CD4-positive, alpha-beta T cell (primary cell): ENCODE data around the gene TCF4. TPM values are rescaled to one million over a fixed set of nuclear protein-coding genes. Genes with fewer than 3 reads are reported as not detected.

Experiments
- ATAC-seq: fragments of 200-7000 bp; cut with Tn5 transposase; one replicate; pipeline ENCODE4 v1.10.0; 2022; ENCODE audit warnings: mild to moderate bottlenecking; ENCODE audit not compliant: poor library complexity
- CTCF ChIA-PET: fragments of 350-600 bp; sonication (Branson Sonifier 250); formaldehyde crosslinking; loops from one replicate; lab custom pipeline; 2021; ENCODE audit warnings: antibody characterized with exemption, inconsistent platforms; lab: Charles Lee
- POLR2A ChIA-PET: fragments of 350-600 bp; sonication (Branson Sonifier 250); formaldehyde crosslinking; loops from one replicate; lab custom pipeline; 2021; ENCODE audit warnings: antibody characterized with exemption, inconsistent platforms; lab: Charles Lee
- DNase-seq, 14 experiments: peaks; one replicate each; pipeline ENCODE4 v3.0.0-alpha.2; 2013 to 2020; ENCODE audit warnings: mixed read lengths in 2 of 14
- H3K27ac ChIP-seq, 2 donors: one replicate each; pipeline versions ENCODE4 v1.5.1 to v1.7.0; 2013; ENCODE audit warnings: low read length in 2 of 2, low read depth in 1 of 2, mild to moderate bottlenecking in 1 of 2
- H3K27me3 ChIP-seq, 2 experiments: 1 replicate in 1 of 2; 2 replicates in 1 of 2; pipeline versions ENCODE4 v1.6.1 to v1.7.0; 2013; ENCODE audit warnings: low read length in 2 of 2, control low read depth in 1 of 2, mild to moderate bottlenecking in 1 of 2, moderate library complexity in 1 of 2; ENCODE audit not compliant: insufficient read depth in 2 of 2, control insufficient read depth in 1 of 2
- H3K36me3 ChIP-seq: one replicate; pipeline ENCODE4 v1.6.1; 2013; ENCODE audit warnings: low read length, control low read depth; ENCODE audit not compliant: insufficient read depth
- H3K4me1 ChIP-seq: one replicate; pipeline ENCODE4 v1.6.1; 2013; ENCODE audit warnings: low read length, control low read depth; ENCODE audit not compliant: insufficient read depth
- H3K4me3 ChIP-seq: one replicate; pipeline ENCODE4 v1.5.1; 2013; ENCODE audit warnings: mild to moderate bottlenecking, low read length, moderate library complexity
- H3K9me3 ChIP-seq, 2 experiments: 1 replicate in 1 of 2; 2 replicates in 1 of 2; pipeline versions ENCODE4 v1.6.1 to v1.7.0; 2013; ENCODE audit warnings: low read length in 2 of 2, mild to moderate bottlenecking in 2 of 2, control low read depth in 1 of 2, moderate library complexity in 1 of 2; ENCODE audit not compliant: control insufficient read depth in 1 of 2, insufficient read depth in 1 of 2
- H3K27ac Mint-ChIP-seq: one replicate; pipeline ENCODE4 v1.8.0; 2020; ENCODE audit warnings: mixed read lengths
- H3K27me3 Mint-ChIP-seq: one replicate; pipeline ENCODE4 v1.8.0; 2021; ENCODE audit warnings: mixed read lengths
- H3K36me3 Mint-ChIP-seq: one replicate; pipeline ENCODE4 v1.8.0; 2021; ENCODE audit warnings: low read depth, mixed read lengths
- H3K4me1 Mint-ChIP-seq: one replicate; pipeline ENCODE4 v1.8.0; 2021; ENCODE audit warnings: low read depth, mixed read lengths
- H3K4me3 Mint-ChIP-seq: one replicate; pipeline ENCODE4 v1.8.0; 2020; ENCODE audit warnings: mild to moderate bottlenecking, mixed read lengths
- H3K9me3 Mint-ChIP-seq: one replicate; pipeline ENCODE4 v1.8.0; 2020; ENCODE audit warnings: mixed read lengths
- CTCF ChIP-seq: fragments of 200-600 bp; IDR thresholded peaks from one replicate; pipeline ENCODE4 v1.8.0; 2022; ENCODE audit warnings: antibody characterized with exemption, mild to moderate bottlenecking
- intact Hi-C, 2 experiments: fragments of 100-400 bp; cut with DNase I in 1 of 2; cut with micrococcal nuclease in 1 of 2; formaldehyde crosslinking; loops; one replicate each; pipeline versions ENCODE4 v1.15.1 to v1.9.0; 2023 to 2025; cut with DNase I, micrococcal nuclease
- total RNA-seq, 174 experiments: library from RNA in 2 of 174; stranded (reverse) in 2 of 174; gene quantifications; one replicate each; pipeline ENCODE4 v1.2.3 and lab custom pipeline; 2021 to 2026

TCF4 gene
- total RNA-seq, 2 experiments from 2014 or later, result 3.0 to 3.2 TPM

GRCh38 chr18:55513161-55513560, 74.8 kb downstream of the TCF4 start:
- Histone ChIP-seq H3K27me3 (no peaks in the 10 kb centered on the region), H3K4me1 (no peaks in the 10 kb centered on the region), H3K27ac (no peak overlapping the region), H3K9me3 (no peaks in the 10 kb centered on the region), H3K4me3 (no peak overlapping the region), H3K36me3 (no peaks in the 10 kb centered on the region)
- ChIA-PET POLR2A (no interaction called here), CTCF (no interaction called here)
- no peak for DNase-seq
- no peak for TF ChIP-seq CTCF
- Mint-ChIP-seq H3K36me3 (no peaks in the 10 kb centered on the region), H3K27me3 (no peaks in the 10 kb centered on the region), H3K4me3 (no peak overlapping the region), H3K27ac (no peak overlapping the region), H3K9me3 (no peaks in the 10 kb centered on the region), H3K4me1 (peaks cover 5% of the 10 kb centered on the region)
- intact Hi-C loops, result no loop called here
- no peak for ATAC-seq

DNA sequence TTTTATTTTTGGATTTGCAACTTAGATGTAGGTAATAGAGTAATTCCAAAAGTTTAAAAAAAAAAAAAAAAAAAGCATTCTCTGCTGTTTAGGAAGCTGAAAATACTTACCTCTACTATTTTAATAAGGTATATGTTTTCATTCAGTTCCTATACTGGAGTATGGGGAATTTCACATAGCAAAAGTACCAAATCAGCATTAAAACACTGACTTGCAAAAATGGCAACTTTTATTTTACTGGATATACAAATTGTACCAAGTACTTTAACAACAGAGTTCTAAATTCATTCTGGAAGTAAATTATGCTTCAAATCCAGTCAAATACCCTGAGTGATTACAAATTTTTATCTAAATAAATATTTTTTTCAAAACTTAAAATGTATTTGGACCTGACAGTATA, 76.7 kb downstream of the TCF4 start:
- H3K36me3 ChIP-seq, result no peaks in the 10 kb centered on the region
- H3K4me3 ChIP-seq, result no peak overlapping the region
- CTCF ChIA-PET, result no interaction called here
- no peaks in the 10 kb centered on the region for H3K27me3 Mint-ChIP-seq
- H3K9me3 ChIP-seq, result no peaks in the 10 kb centered on the region
- no peak overlapping the region for H3K27ac ChIP-seq
- H3K4me3 Mint-ChIP-seq, result no peak overlapping the region
- H3K27me3 ChIP-seq, result no peaks in the 10 kb centered on the region
- no peak for TF ChIP-seq CTCF
- POLR2A ChIA-PET, result no interaction called here
- DNase-seq (no peak), ATAC-seq (no peak)
- H3K4me1 Mint-ChIP-seq, result peaks cover 5% of the 10 kb centered on the region
- H3K9me3 Mint-ChIP-seq, result no peaks in the 10 kb centered on the region
- H3K27ac Mint-ChIP-seq, result no peak overlapping the region
- intact Hi-C loops, result no loop called here
- no peaks in the 10 kb centered on the region for H3K36me3 Mint-ChIP-seq
- H3K4me1 ChIP-seq, result no peaks in the 10 kb centered on the region

DNA sequence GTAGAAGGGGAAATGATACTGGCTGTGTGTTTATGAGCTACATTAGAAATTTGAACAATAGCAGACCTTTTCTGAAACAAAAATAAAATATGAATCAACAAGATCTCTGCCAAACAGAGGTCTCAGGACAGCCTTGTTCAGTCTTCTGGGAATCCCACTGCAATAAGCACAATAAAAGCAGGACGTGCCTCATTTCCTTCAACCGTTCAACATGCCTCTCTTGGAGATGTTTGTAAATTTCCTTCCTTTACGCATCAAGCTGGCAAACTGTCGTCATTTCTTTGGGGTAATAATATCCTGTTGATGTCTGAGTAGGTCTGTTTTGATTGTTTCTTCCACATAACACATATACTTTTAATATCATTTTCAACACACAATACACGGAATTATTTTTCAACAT, 77.2 kb downstream of the TCF4 start:
- no peaks in the 10 kb centered on the region for H3K4me1 ChIP-seq
- no peak overlapping the region for H3K4me3 ChIP-seq
- H3K27me3 ChIP-seq, result no peaks in the 10 kb centered on the region
- H3K36me3 ChIP-seq, result no peaks in the 10 kb centered on the region
- peaks cover 5% of the 10 kb centered on the region for H3K4me1 Mint-ChIP-seq
- CTCF ChIA-PET, result no interaction called here
- no peak for ATAC-seq
- H3K9me3 ChIP-seq, result no peaks in the 10 kb centered on the region
- intact Hi-C loops, result no loop called here
- no peak overlapping the region for H3K27ac Mint-ChIP-seq
- H3K9me3 Mint-ChIP-seq, result no peaks in the 10 kb centered on the region
- DNase-seq, result peak in 2 of 14 experiments; percentile 4 to 13
- H3K36me3 Mint-ChIP-seq, result no peaks in the 10 kb centered on the region
- no peak for TF ChIP-seq CTCF
- POLR2A ChIA-PET, result no interaction called here
- no peaks in the 10 kb centered on the region for H3K27me3 Mint-ChIP-seq
- H3K4me3 Mint-ChIP-seq, result no peak overlapping the region
- H3K27ac ChIP-seq, result no peak overlapping the region
